Panc1 (cell line): ENCODE data around the gene LYRM9. TPM values are rescaled to one million over a fixed set of nuclear protein-coding genes. Genes with fewer than 3 reads are reported as not detected.

Experiments used
- ATAC-seq: fragments of 200-7000 bp; cut with Tn5 transposase; 2 replicates; pipeline ENCODE4 v1.9.1; 2020; ENCODE audit warnings: mild to moderate bottlenecking, moderate library complexity
- BruUV-seq: library from RNA; stranded (reverse); fragments of 400-500 nt; replicated peaks from 2 replicates; lab custom pipeline; 2021; lab: Mats Ljungman, UMichigan
- CTCF ChIA-PET: fragments of 300-600 bp; sonication (Branson Sonifier 250); formaldehyde crosslinking; loops from one replicate; lab custom pipeline; 2022; ENCODE audit warnings: antibody characterized with exemption; lab: Charles Lee
- POLR2A ChIA-PET: fragments of 300-600 bp; sonication (Branson Sonifier 250); formaldehyde crosslinking; loops from one replicate; lab custom pipeline; 2022; ENCODE audit warnings: antibody characterized with exemption; lab: Charles Lee
- DNase-seq: peaks from one replicate; pipeline ENCODE4 v3.0.0-alpha.2; 2010; ENCODE audit warnings: low read depth, low spot score
- H3K27ac ChIP-seq: 2 replicates; pipeline ENCODE4 v1.5.1; 2011; ENCODE audit warnings: mild to moderate bottlenecking, low read length, inconsistent platforms
- H3K27me3 ChIP-seq: fragments of 200-500 bp; sonication (Bioruptor generic); 2 replicates; pipeline ENCODE4 v1.6.0; 2014; ENCODE audit warnings: low read length, inconsistent platforms; ENCODE audit not compliant: control insufficient read depth, insufficient read depth
- H3K36me3 ChIP-seq: fragments of 200-500 bp; sonication (Bioruptor generic); 2 replicates; pipeline ENCODE4 v1.5.1; 2014; ENCODE audit warnings: inconsistent platforms, mild to moderate bottlenecking, low read length, moderate library complexity; ENCODE audit not compliant: control insufficient read depth, insufficient read depth
- H3K4me1 ChIP-seq: 2 replicates; pipeline ENCODE4 v1.5.1; 2011; ENCODE audit warnings: inconsistent platforms, mild to moderate bottlenecking, low read length, moderate library complexity; ENCODE audit not compliant: control insufficient read depth, insufficient read depth
- H3K4me3 ChIP-seq, 2 experiments: 2 replicates each; pipeline ENCODE4 v1.5.1; 2011 to 2012; ENCODE audit warnings: low read depth in 2 of 2, low read length in 2 of 2, mild to moderate bottlenecking in 2 of 2, inconsistent platforms in 1 of 2, moderate library complexity in 1 of 2
- H3K9me3 ChIP-seq: fragments of 200-500 bp; sonication (Bioruptor generic); 2 replicates; pipeline ENCODE4 v1.5.1; 2014; ENCODE audit warnings: low read depth, mild to moderate bottlenecking, inconsistent platforms, low read length, moderate library complexity; ENCODE audit not compliant: control insufficient read depth, insufficient read depth
- CTCF ChIP-seq: fragments of 450-650 bp; IDR thresholded peaks from 2 replicates; pipeline ENCODE4 v1.5.1; 2017; ENCODE audit warnings: mild to moderate bottlenecking
- POLR2AphosphoS5 ChIP-seq: IDR thresholded peaks from 2 replicates; pipeline ENCODE4 v1.6.1; 2012; ENCODE audit warnings: mild to moderate bottlenecking, low read depth, low read length, moderate library complexity
- REST ChIP-seq, 2 experiments: IDR thresholded peaks; 2 replicates each; pipeline ENCODE4 v1.6.1; 2011 to 2012; ENCODE audit warnings: low read depth in 2 of 2, control low read depth in 1 of 2, low read length in 1 of 2, mild to moderate bottlenecking in 1 of 2, moderate library complexity in 1 of 2; ENCODE audit not compliant: insufficient read depth in 1 of 2
- SIN3A ChIP-seq: IDR thresholded peaks from 2 replicates; pipeline ENCODE4 v1.6.1; 2012; ENCODE audit warnings: low read depth, mild to moderate bottlenecking, low read length, moderate library complexity, borderline replicate concordance; ENCODE audit not compliant: insufficient read depth
- TCF7L2 ChIP-seq: IDR thresholded peaks from 2 replicates; pipeline ENCODE4 v1.6.1; 2011; ENCODE audit warnings: mild to moderate bottlenecking, low read depth, low read length, inconsistent platforms
- in situ Hi-C: cut with HindIII; loops from 2 replicates; pipeline ENCODE4 v1.10.0; 2016; ENCODE audit warnings: low sequenced_read_pairs, low pct_unique_long_range_greater_than_20kb
- intact Hi-C: fragments of 100-400 bp; cut with micrococcal nuclease; formaldehyde crosslinking; loops from one replicate; pipeline ENCODE4 v1.10.0; 2022; ENCODE audit not compliant: unreplicated experiment
- total RNA-seq: library from RNA; stranded (reverse); gene quantifications from one replicate; pipeline ENCODE4 v1.2.1, GENCODE V29; 2021; ENCODE audit not compliant: unreplicated experiment

LYRM9 gene
- total RNA-seq, 1 experiment from 2014 or later, result 1.6 TPM

- intact Hi-C loops (no loop called here), in situ Hi-C loops (no loop called here)
- H3K36me3 ChIP-seq, result no peaks in the 10 kb centered on the region
- no peak for TF ChIP-seq TCF7L2
- TF ChIP-seq SIN3A, result no peak
- TF ChIP-seq POLR2AphosphoS5, result no peak
- no peak for TF ChIP-seq CTCF
- no peak for TF ChIP-seq REST (IDR thresholded peaks at IDR 0.05; ENCODE audit: insufficient read depth in 1 of 2, low read depth in 2 of 2, low read length in 1 of 2)
- H3K27ac ChIP-seq, result no peak overlapping the region
- no TSS peak for BruUV-seq
- DNase-seq (no peak), ATAC-seq (no peak)
- ChIA-PET CTCF (no interaction called here), POLR2A (no interaction called here)
- no peaks in the 10 kb centered on the region for H3K4me1 ChIP-seq
- H3K27me3 ChIP-seq, result peaks cover 15% of the 10 kb centered on the region
- H3K9me3 ChIP-seq, result no peaks in the 10 kb centered on the region
- no peak overlapping the region for H3K4me3 ChIP-seq
These were observed 32.0 kb downstream of the LYRM9 start for GRCh38 chr17:27860971-27861664.

GRCh38 chr17:27858621-27859305 lies 34.4 kb downstream of the LYRM9 start:
- Histone ChIP-seq H3K36me3 (no peaks in the 10 kb centered on the region), H3K4me3 (no peak overlapping the region), H3K27me3 (peaks cover 18% of the 10 kb centered on the region), H3K9me3 (no peaks in the 10 kb centered on the region), H3K4me1 (no peaks in the 10 kb centered on the region), H3K27ac (no peak overlapping the region)
- DNase-seq (no peak), ATAC-seq (no peak)
- in situ Hi-C loops, result no loop called here
- no TSS peak for BruUV-seq
- CTCF ChIA-PET, result interaction anchor here (0.6 to 1.4 kb wide), 2 partner anchors 18 to 54 kb away, joined by 3 to 10 read pairs; no protein-coding TSS in a partner anchor
- intact Hi-C loops, result no loop called here
- POLR2A ChIA-PET, result interaction anchor here (0.6 kb wide), 1 partner anchor 105 kb away, joined by 4 read pairs; no protein-coding TSS in a partner anchor
- TF ChIP-seq CTCF, result no peak
- no peak for TF ChIP-seq TCF7L2
- no peak for TF ChIP-seq REST (IDR thresholded peaks at IDR 0.05; ENCODE audit: insufficient read depth in 1 of 2, low read depth in 2 of 2, low read length in 1 of 2)
- TF ChIP-seq POLR2AphosphoS5, result no peak
- TF ChIP-seq SIN3A, result no peak
